K562 treated with DMSO at 1 percent for 4 hours (cell line): Measurements from ENCODE around the gene COPG1. TPM values are rescaled to one million over a fixed set of nuclear protein-coding genes. Genes with fewer than 3 reads are reported as not detected.

ENCODE experiments used
- total RNA-seq: library from RNA; unstranded; fragments of 300-600 nt; gene quantifications from 2 replicates; pipeline ENCODE4 v1.2.3, GENCODE V29; 2022; ENCODE audit not compliant: insufficient read depth

COPG1 gene, protein sequence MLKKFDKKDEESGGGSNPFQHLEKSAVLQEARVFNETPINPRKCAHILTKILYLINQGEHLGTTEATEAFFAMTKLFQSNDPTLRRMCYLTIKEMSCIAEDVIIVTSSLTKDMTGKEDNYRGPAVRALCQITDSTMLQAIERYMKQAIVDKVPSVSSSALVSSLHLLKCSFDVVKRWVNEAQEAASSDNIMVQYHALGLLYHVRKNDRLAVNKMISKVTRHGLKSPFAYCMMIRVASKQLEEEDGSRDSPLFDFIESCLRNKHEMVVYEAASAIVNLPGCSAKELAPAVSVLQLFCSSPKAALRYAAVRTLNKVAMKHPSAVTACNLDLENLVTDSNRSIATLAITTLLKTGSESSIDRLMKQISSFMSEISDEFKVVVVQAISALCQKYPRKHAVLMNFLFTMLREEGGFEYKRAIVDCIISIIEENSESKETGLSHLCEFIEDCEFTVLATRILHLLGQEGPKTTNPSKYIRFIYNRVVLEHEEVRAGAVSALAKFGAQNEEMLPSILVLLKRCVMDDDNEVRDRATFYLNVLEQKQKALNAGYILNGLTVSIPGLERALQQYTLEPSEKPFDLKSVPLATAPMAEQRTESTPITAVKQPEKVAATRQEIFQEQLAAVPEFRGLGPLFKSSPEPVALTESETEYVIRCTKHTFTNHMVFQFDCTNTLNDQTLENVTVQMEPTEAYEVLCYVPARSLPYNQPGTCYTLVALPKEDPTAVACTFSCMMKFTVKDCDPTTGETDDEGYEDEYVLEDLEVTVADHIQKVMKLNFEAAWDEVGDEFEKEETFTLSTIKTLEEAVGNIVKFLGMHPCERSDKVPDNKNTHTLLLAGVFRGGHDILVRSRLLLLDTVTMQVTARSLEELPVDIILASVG
- 111 and 124 TPM in 2 replicates for total RNA-seq

GRCh38 chr3:129249284-129250065 lies at the start of gene COPG1:
COPG1 (plus strand) TSS chr3:129249606; CDS start chr3:129249710, 104 bp downstream.

GRCh38 chr3:129278439-129278965 lies 29.1 kb downstream of the COPG1 start, which contains the start of gene HMCES:
HMCES (plus strand) TSS chr3:129278870; CDS start chr3:129279733, 863 bp downstream.

Other genes starting within 250 kb of the COPG1 start
- not detected in 2 replicates for gene EFCC1, start 248.3 kb upstream of the COPG1 start, total RNA-seq
- gene GP9, start 188.8 kb upstream of the COPG1 start, total RNA-seq, result not detected in 2 replicates
- 12.8 and 13.4 TPM in 2 replicates for gene RAB43, start 127.8 kb upstream of the COPG1 start, total RNA-seq
- gene ISY1, start 88.5 kb upstream of the COPG1 start, total RNA-seq, result 23.0 and 27.7 TPM in 2 replicates
- 279 and 299 TPM in 2 replicates for gene CNBP, start 65.7 kb upstream of the COPG1 start, total RNA-seq
- gene HMCES, start 29.3 kb downstream of the COPG1 start, total RNA-seq, result 32.9 and 40.3 TPM in 2 replicates
- 2.3 TPM in 2 replicates for gene EFCAB12, start 179.0 kb downstream of the COPG1 start, total RNA-seq
- gene MBD4, start 190.3 kb downstream of the COPG1 start, total RNA-seq, result 24.0 and 37.6 TPM in 2 replicates
- 7.4 and 15.3 TPM in 2 replicates for gene IFT122, start 190.6 kb downstream of the COPG1 start, total RNA-seq